Adrenal gland (tissue), 12 donors: ENCODE results near the gene NKAPD1. TPM values are rescaled to one million over a fixed set of nuclear protein-coding genes. Genes with fewer than 3 reads are reported as not detected.
"Not testable (repeated sequence)": the region's sequence is repeated elsewhere in the genome, so short reads cannot be mapped to it uniquely, and the experiment has no call there.

Source experiments
- DNase-seq, 7 donors: peaks; one replicate each; pipeline ENCODE4 v3.0.0-alpha.2; 2019 to 2020
- H3K27ac ChIP-seq, 5 donors: fragments of 200-600 bp; sonication (generic) in 4 of 5; 1 replicate in 3 of 5; 2 replicates in 2 of 5; pipeline versions ENCODE4 v1.5.1 to v1.8.0; 2016 to 2020; ENCODE audit warnings: mild to moderate bottlenecking in 1 of 5
- H3K27me3 ChIP-seq: fragments of 200-600 bp; 2 replicates; pipeline ENCODE4 v1.8.0; 2021
- H3K36me3 ChIP-seq, 2 donors: fragments of 200-600 bp; replicated peaks in 1 of 2; 1 replicate in 1 of 2; 2 replicates in 1 of 2; pipeline versions ENCODE4 v1.5.1 to v1.8.0; 2018 to 2022
- H3K4me1 ChIP-seq, 2 donors: fragments of 200-600 bp; replicated peaks in 1 of 2; 1 replicate in 1 of 2; 2 replicates in 1 of 2; pipeline versions ENCODE4 v1.5.1 to v1.8.0; 2018 to 2021
- H3K4me3 ChIP-seq, 4 donors: fragments of 200-600 bp; sonication (generic) in 3 of 4; one replicate each; pipeline ENCODE4 v1.5.1; 2016 to 2018
- H3K9me3 ChIP-seq, 3 donors: fragments of 200-600 bp; sonication (generic) in 1 of 3; replicated peaks in 1 of 3; 1 replicate in 2 of 3; 2 replicates in 1 of 3; pipeline versions ENCODE4 v1.5.1 to v1.8.0; 2016 to 2021
- CTCF ChIP-seq, 6 experiments: fragments of 450-650 bp in 4 of 6; fragments of 200-600 bp in 2 of 6; sonication (generic) in 1 of 6; IDR thresholded peaks; 1 replicate in 5 of 6; 2 replicates in 1 of 6; pipeline versions ENCODE4 v1.5.1 to v1.8.0; 2016 to 2021; ENCODE audit warnings: antibody characterized with exemption in 6 of 6, mild to moderate bottlenecking in 2 of 6, moderate library complexity in 1 of 6
- POLR2A ChIP-seq, 2 donors: fragments of 450-650 bp; IDR thresholded peaks; one replicate each; pipeline ENCODE4 v1.6.1; 2017; ENCODE audit warnings: antibody characterized with exemption in 2 of 2, mild to moderate bottlenecking in 2 of 2, moderate library complexity in 1 of 2
- WGBS, 4 donors: extraction: QIAGEN DNeasy Blood & Tissue Kit in 2 of 4; methylation state at CpG; one replicate each; pipeline versions ENCODE4 v1.1.5 to v1.1.7; 2013 to 2017; 5-methylcytosine and 5-hydroxymethylcytosine counted together
- intact Hi-C, 2 donors: fragments of 100-400 bp; cut with DNase I; formaldehyde crosslinking; loops; one replicate each; pipeline versions ENCODE4 v1.14.1 to v1.15.0; 2022 to 2023
- polyA plus RNA-seq, 3 donors: library from polyadenylated mRNA; stranded (reverse); fragments of 200-250 nt in 2 of 3; fragments of 350-450 nt in 1 of 3; fragmentation: Illumina TruSeq in 1 of 3; extraction: RNeasy Lipid Tissue Mini Kit (QIAGEN cat#74804) in 1 of 3; gene quantifications; one replicate each; pipeline ENCODE4 v1.2.3, GENCODE V29; 2013 to 2014
- total RNA-seq, 9 donors: library from RNA; depleted of rRNA in 4 of 9; stranded (reverse); fragments of >200 nt in 4 of 9; fragments of 120-200 nt in 1 of 9; fragmentation: NEBNext Ultra II Directional in 1 of 9; extraction: Animal tissue kit (Norgen Biotek cat#: 25700) in 1 of 9; gene quantifications; one replicate each; pipeline versions ENCODE4 v1.1.0 to v1.2.4, GENCODE V29; 2013 to 2023
- donor health status: healthy with polysubstance abuse.
- donor health status: Bipolar disorder and iron deficiency.
- donor health status: DM: yes; HTN: yes; CAD: no.
- donor health status: DM: no; HTN: no; CAD: no.
- donor health status: DM: no; HTN: no; CAD: no.
- donor health status: DM: yes; HTN: yes; CAD: no.

Gene NKAPD1
- total and polyA plus RNA-seq, 12 donors, result 9.8 to 40.5 (median 16.5) TPM

GRCh38 chr11:112025707-112026106 lies 48.4 kb upstream of the NKAPD1 start:
- no peak for DNase-seq
- H3K4me1 ChIP-seq, result peaks cover 0 to 15% of the 10 kb centered on the region in 2 donors
- H3K36me3 ChIP-seq, result peaks cover 0 to 28% of the 10 kb centered on the region in 2 donors
- H3K4me3 ChIP-seq, result peak overlapping the region; percentile 36 to 88 (median 78)
- no peaks in the 10 kb centered on the region for H3K27me3 ChIP-seq
- TF ChIP-seq CTCF (IDR thresholded peaks at IDR 0.05) (no peak), POLR2A (IDR thresholded peaks at IDR 0.05) (no peak)
- H3K27ac ChIP-seq, result peak overlapping the region in 4 of 5 donors; percentile 90 to 94 (median 91)
- 0 to 4% (median 1%) methylated on average over 2 to 8 of the region's 8 CpGs for WGBS, 4 donors
- intact Hi-C loops, result no loop called here
- H3K9me3 ChIP-seq, result no peaks in the 10 kb centered on the region

GRCh38 chr11:112026784-112027410 lies 47.2 kb upstream of the NKAPD1 start:
- DNase-seq, H3K4me3 ChIP-seq, H3K27me3 ChIP-seq, H3K9me3 ChIP-seq, intact Hi-C loops, H3K27ac ChIP-seq: not testable (repeated sequence)
- 88 to 96% (median 93%) methylated on average over 18 to 43 of the region's 49 CpGs; no CpG with 5 or more reads in 1 of the 4 donors for WGBS, 4 donors
- Histone ChIP-seq H3K4me1 (peaks cover 0 to 15% of the 10 kb centered on the region in 2 donors), H3K36me3 (peaks cover 0 to 26% of the 10 kb centered on the region in 2 donors)

- WGBS, 4 donors, result 88 to 94% (median 92%) methylated on average over 2 of the region's 2 CpGs
- no peaks in the 10 kb centered on the region for H3K9me3 ChIP-seq
- intact Hi-C loops, result no loop called here
- no peak for DNase-seq
- H3K4me1 ChIP-seq, result peaks cover 0 to 7% of the 10 kb centered on the region in 2 donors
- H3K4me3 ChIP-seq, result no peak overlapping the region
- no peaks in the 10 kb centered on the region for H3K27me3 ChIP-seq
- H3K27ac ChIP-seq, result no peak overlapping the region
- H3K36me3 ChIP-seq, result peaks cover 0 to 49% of the 10 kb centered on the region in 2 donors
- TF ChIP-seq POLR2A (IDR thresholded peaks at IDR 0.05) (no peak), CTCF (IDR thresholded peaks at IDR 0.05) (no peak)
These were observed 44.6 kb upstream of the NKAPD1 start for GRCh38 chr11:112029460-112029859.

GRCh38 chr11:112033902-112034301 lies 40.2 kb upstream of the NKAPD1 start:
- H3K4me3 ChIP-seq, result no peak overlapping the region
- no peaks in the 10 kb centered on the region for H3K9me3 ChIP-seq
- WGBS, 4 donors, result 84 to 87% (median 85%) methylated on average over 3 of the region's 3 CpGs
- H3K4me1 ChIP-seq, result no peaks in the 10 kb centered on the region
- intact Hi-C loops, result no loop called here
- peaks cover 0 to 71% of the 10 kb centered on the region in 2 donors for H3K36me3 ChIP-seq
- no peak overlapping the region for H3K27ac ChIP-seq
- H3K27me3 ChIP-seq, result no peaks in the 10 kb centered on the region
- no peak for TF ChIP-seq CTCF (IDR thresholded peaks at IDR 0.05)
- no peak for TF ChIP-seq POLR2A (IDR thresholded peaks at IDR 0.05)
- DNase-seq, result no peak

GRCh38 chr11:112037527-112037926 lies 36.6 kb upstream of the NKAPD1 start:
- DNase-seq, result no peak
- TF ChIP-seq POLR2A (IDR thresholded peaks at IDR 0.05), result no peak
- no peak for TF ChIP-seq CTCF (IDR thresholded peaks at IDR 0.05)
- Histone ChIP-seq H3K4me1 (no peaks in the 10 kb centered on the region), H3K9me3 (no peaks in the 10 kb centered on the region), H3K27me3 (no peaks in the 10 kb centered on the region), H3K4me3 (no peak overlapping the region), H3K27ac (no peak overlapping the region), H3K36me3 (peaks cover 0 to 58% of the 10 kb centered on the region in 2 donors)
- intact Hi-C loops, result no loop called here
